GM23338 (cell line): Measurements from ENCODE around the gene FAM83B. TPM values are rescaled to one million over a fixed set of nuclear protein-coding genes. Genes with fewer than 3 reads are reported as not detected.

Experiments used
- ATAC-seq: fragments of 200-7000 bp; cut with Tn5 transposase; 3 replicates; pipeline ENCODE4 v1.9.1; 2020
- DNase-seq: peaks from one replicate; pipeline ENCODE4 v3.0.0-alpha.2; 2015; ENCODE audit warnings: low spot score
- H2AFZ ChIP-seq: fragments of 200-600 bp; sonication (generic); 2 replicates; pipeline ENCODE4 v1.8.0; 2016; ENCODE audit warnings: antibody characterized with exemption, mild to moderate bottlenecking, moderate library complexity
- H3F3A ChIP-seq: fragments of 200-600 bp; sonication (generic); replicated peaks from 2 replicates; pipeline ENCODE4 v1.8.0; 2017; ENCODE audit warnings: antibody characterized with exemption, mixed run types, low read depth
- H3K27ac ChIP-seq: fragments of 200-600 bp; sonication (generic); 2 replicates; pipeline ENCODE4 v1.6.1; 2016; ENCODE audit warnings: low read depth
- H3K27me3 ChIP-seq: fragments of 200-600 bp; sonication (generic); 2 replicates; pipeline ENCODE4 v1.8.0; 2016; ENCODE audit warnings: mild to moderate bottlenecking, mixed run types, moderate library complexity; ENCODE audit not compliant: insufficient read depth
- H3K36me3 ChIP-seq: fragments of 200-600 bp; sonication (generic); 2 replicates; pipeline ENCODE4 v1.8.0; 2016; ENCODE audit warnings: mild to moderate bottlenecking; ENCODE audit not compliant: insufficient read depth
- H3K4me1 ChIP-seq: fragments of 200-600 bp; sonication (generic); 2 replicates; pipeline ENCODE4 v1.8.0; 2016; ENCODE audit warnings: mild to moderate bottlenecking, moderate library complexity; ENCODE audit not compliant: insufficient read depth
- H3K4me2 ChIP-seq: fragments of 200-600 bp; sonication (generic); 2 replicates; pipeline ENCODE4 v1.7.1; 2017; ENCODE audit warnings: mixed run types
- H3K4me3 ChIP-seq: fragments of 200-600 bp; sonication (generic); 2 replicates; pipeline ENCODE4 v1.6.1; 2016; ENCODE audit warnings: mixed run types
- H3K79me2 ChIP-seq: fragments of 200-600 bp; sonication (generic); replicated peaks from 2 replicates; pipeline ENCODE4 v1.8.0; 2017; ENCODE audit warnings: mild to moderate bottlenecking; ENCODE audit not compliant: insufficient read depth
- H3K9me2 ChIP-seq: fragments of 200-600 bp; sonication (generic); 2 replicates; pipeline ENCODE4 v1.8.0; 2017; ENCODE audit not compliant: insufficient read depth
- H4K20me1 ChIP-seq: fragments of 200-600 bp; sonication (generic); replicated peaks from 2 replicates; pipeline ENCODE4 v1.8.0; 2017; ENCODE audit warnings: mild to moderate bottlenecking; ENCODE audit not compliant: insufficient read depth
- H3K27ac Mint-ChIP-seq: 2 replicates; pipeline ENCODE4 v1.8.0; 2020; ENCODE audit warnings: inconsistent platforms, mild to moderate bottlenecking, moderate library complexity, mixed read lengths
- H3K27me3 Mint-ChIP-seq: 3 replicates; pipeline ENCODE4 v1.8.0; 2022; ENCODE audit warnings: low read depth, mild to moderate bottlenecking, moderate library complexity, mixed read lengths, inconsistent platforms; ENCODE audit not compliant: insufficient read depth, poor library complexity
- H3K36me3 Mint-ChIP-seq: 3 replicates; pipeline ENCODE4 v1.8.0; 2021; ENCODE audit warnings: low read depth, mild to moderate bottlenecking, inconsistent platforms, moderate library complexity, mixed read lengths
- H3K4me1 Mint-ChIP-seq: 3 replicates; pipeline ENCODE4 v1.8.0; 2020; ENCODE audit warnings: mild to moderate bottlenecking, inconsistent platforms, mixed read lengths
- H3K4me3 Mint-ChIP-seq: 3 replicates; pipeline ENCODE4 v1.8.0; 2021; ENCODE audit warnings: moderate library complexity, mild to moderate bottlenecking, inconsistent platforms, mixed read lengths
- H3K9me3 Mint-ChIP-seq: 3 replicates; pipeline ENCODE4 v1.8.0; 2020; ENCODE audit warnings: moderate library complexity, mild to moderate bottlenecking, inconsistent platforms, mixed read lengths
- CREB1 ChIP-seq: fragments of 250-450 bp; sonication (Bioruptor Pico); IDR thresholded peaks from 2 replicates; pipeline ENCODE4 v1.5.0; 2020; ENCODE audit warnings: low read depth, mild to moderate bottlenecking, moderate library complexity
- CTCF ChIP-seq, 2 experiments: fragments of 200-600 bp in 1 of 2; sonication (generic) in 1 of 2; conservative IDR thresholded peaks; 2 replicates each; pipeline versions ENCODE4 v1.5.1 to v1.6.1; 2016 to 2017; ENCODE audit warnings: antibody characterized with exemption in 2 of 2, low read depth in 2 of 2, mild to moderate bottlenecking in 2 of 2, moderate library complexity in 1 of 2
- EZH2 ChIP-seq: fragments of 200-600 bp; sonication (generic); IDR thresholded peaks from one replicate; pipeline ENCODE4 v1.8.0; 2017; ENCODE audit warnings: antibody characterized with exemption, mild to moderate bottlenecking, low read depth; ENCODE audit not compliant: unreplicated experiment
- EZH2phosphoT487 ChIP-seq: fragments of 200-600 bp; sonication (generic); IDR thresholded peaks from one replicate; pipeline ENCODE4 v1.8.1; 2018; ENCODE audit warnings: antibody characterized with exemption; ENCODE audit not compliant: unreplicated experiment
- JUNB ChIP-seq: IDR thresholded peaks from one replicate; pipeline ENCODE4 v1.6.1; 2016; ENCODE audit warnings: antibody characterized with exemption; ENCODE audit not compliant: unreplicated experiment
- NANOG ChIP-seq: IDR thresholded peaks from 2 replicates; pipeline ENCODE4 v1.6.1; 2016; ENCODE audit warnings: antibody characterized with exemption, borderline replicate concordance
- POLR2AphosphoS5 ChIP-seq: IDR thresholded peaks from 2 replicates; pipeline ENCODE4 v1.6.1; 2016; ENCODE audit warnings: antibody characterized with exemption, low read depth
- STAT1 ChIP-seq: IDR thresholded peaks from one replicate; pipeline ENCODE4 v1.6.1; 2016; ENCODE audit warnings: antibody characterized with exemption; ENCODE audit not compliant: unreplicated experiment
- ZNF114 ChIP-seq: fragments of 250-450 bp; sonication (Bioruptor Pico); IDR thresholded peaks from 2 replicates; pipeline ENCODE4 v1.5.0; 2020; ENCODE audit warnings: mild to moderate bottlenecking, moderate library complexity
- ZNF331 ChIP-seq: fragments of 250-450 bp; sonication (Bioruptor Pico); IDR thresholded peaks from 2 replicates; pipeline ENCODE4 v1.5.0; 2020; ENCODE audit warnings: low read depth, mild to moderate bottlenecking, moderate library complexity
- polyA plus RNA-seq: library from polyadenylated mRNA; unstranded; fragments of >200 nt; fragmentation: Nextera tagmentation; extraction: Ambion mirVana; gene quantifications from 2 replicates; pipeline ENCODE4 v1.2.1, GENCODE V29; 2016
- total RNA-seq: library from RNA; depleted of rRNA; stranded (reverse); fragments of >200 nt; shearing (Covaris generic); gene quantifications from 2 replicates; pipeline ENCODE4 v1.2.3, GENCODE V29; 2014
- TF ChIP-seq, protein P1 (sequence below): IDR thresholded peaks from 2 replicates; pipeline ENCODE4 v1.6.1; 2016; ENCODE audit warnings: antibody characterized with exemption
- TF ChIP-seq, protein P2 (sequence below): fragments of 250-450 bp; sonication (Bioruptor Pico); IDR thresholded peaks from 2 replicates; pipeline ENCODE4 v1.5.0; 2020; ENCODE audit warnings: mild to moderate bottlenecking, moderate library complexity
- TF ChIP-seq, protein P3 (sequence below): IDR thresholded peaks from one replicate; pipeline ENCODE4 v1.6.1; 2018; ENCODE audit warnings: antibody characterized with exemption; ENCODE audit not compliant: unreplicated experiment

Gene FAM83B
- total and polyA plus RNA-seq, 2 experiments from 2014 or later, result 1.4 to 7.7 TPM

DNA sequence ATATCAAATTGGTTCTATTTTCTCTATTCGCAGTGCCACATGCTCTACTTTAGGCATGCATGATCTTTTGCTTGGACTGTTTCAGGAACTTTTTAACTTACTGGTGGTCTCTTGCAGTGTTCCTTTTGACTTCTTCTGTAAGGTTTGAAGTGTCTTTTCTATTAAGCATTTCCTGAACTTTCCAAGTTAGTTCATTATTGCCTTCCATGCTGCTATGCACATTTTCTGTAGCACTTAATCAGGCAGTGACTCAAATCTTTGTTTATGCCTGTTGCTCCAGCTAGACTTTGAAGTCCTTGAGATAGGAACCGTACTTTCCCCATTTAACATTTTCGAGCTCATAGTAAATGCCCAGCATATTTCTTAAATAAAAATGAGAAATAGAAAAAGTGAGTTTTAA is 52.2 kb downstream of the FAM83B start:
- Mint-ChIP-seq H3K4me3 (no peak overlapping the region), H3K27ac (no peak overlapping the region), H3K4me1 (peaks cover 12% of the 10 kb centered on the region), H3K36me3 (no peaks in the 10 kb centered on the region), H3K9me3 (no peaks in the 10 kb centered on the region), H3K27me3 (no peaks in the 10 kb centered on the region)
- Histone ChIP-seq H3K79me2 (no peaks in the 10 kb centered on the region), H3K4me2 (no peak overlapping the region), H3F3A (no peaks in the 10 kb centered on the region), H3K27ac (no peak overlapping the region), H4K20me1 (no peaks in the 10 kb centered on the region), H3K4me3 (no peak overlapping the region), H3K9me2 (peaks cover 4% of the 10 kb centered on the region; the same call in 1 of the 2 replicates), H3K27me3 (no peaks in the 10 kb centered on the region), H2AFZ (no peak overlapping the region), H3K4me1 (peaks cover 4% of the 10 kb centered on the region; the same call in 1 of the 2 replicates), H3K36me3 (no peaks in the 10 kb centered on the region)
- DNase-seq (no peak), ATAC-seq (no peak)
- TF ChIP-seq NANOG (no peak), CTCF (conservative IDR thresholded peaks at IDR 0.05; ENCODE audit: low read depth in 2 of 2) (no peak), POLR2AphosphoS5 (no peak), CREB1 (CRISPR knock-in tag) (no peak), JUNB (no peak), EZH2 (no peak), STAT1 (no peak), ZNF114 (CRISPR knock-in tag) (no peak), EZH2phosphoT487 (no peak), ZNF331 (CRISPR knock-in tag) (no peak)
- TF ChIP-seq, protein P1, sequence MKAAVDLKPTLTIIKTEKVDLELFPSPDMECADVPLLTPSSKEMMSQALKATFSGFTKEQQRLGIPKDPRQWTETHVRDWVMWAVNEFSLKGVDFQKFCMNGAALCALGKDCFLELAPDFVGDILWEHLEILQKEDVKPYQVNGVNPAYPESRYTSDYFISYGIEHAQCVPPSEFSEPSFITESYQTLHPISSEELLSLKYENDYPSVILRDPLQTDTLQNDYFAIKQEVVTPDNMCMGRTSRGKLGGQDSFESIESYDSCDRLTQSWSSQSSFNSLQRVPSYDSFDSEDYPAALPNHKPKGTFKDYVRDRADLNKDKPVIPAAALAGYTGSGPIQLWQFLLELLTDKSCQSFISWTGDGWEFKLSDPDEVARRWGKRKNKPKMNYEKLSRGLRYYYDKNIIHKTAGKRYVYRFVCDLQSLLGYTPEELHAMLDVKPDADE, result no peak
- TF ChIP-seq, protein P2, sequence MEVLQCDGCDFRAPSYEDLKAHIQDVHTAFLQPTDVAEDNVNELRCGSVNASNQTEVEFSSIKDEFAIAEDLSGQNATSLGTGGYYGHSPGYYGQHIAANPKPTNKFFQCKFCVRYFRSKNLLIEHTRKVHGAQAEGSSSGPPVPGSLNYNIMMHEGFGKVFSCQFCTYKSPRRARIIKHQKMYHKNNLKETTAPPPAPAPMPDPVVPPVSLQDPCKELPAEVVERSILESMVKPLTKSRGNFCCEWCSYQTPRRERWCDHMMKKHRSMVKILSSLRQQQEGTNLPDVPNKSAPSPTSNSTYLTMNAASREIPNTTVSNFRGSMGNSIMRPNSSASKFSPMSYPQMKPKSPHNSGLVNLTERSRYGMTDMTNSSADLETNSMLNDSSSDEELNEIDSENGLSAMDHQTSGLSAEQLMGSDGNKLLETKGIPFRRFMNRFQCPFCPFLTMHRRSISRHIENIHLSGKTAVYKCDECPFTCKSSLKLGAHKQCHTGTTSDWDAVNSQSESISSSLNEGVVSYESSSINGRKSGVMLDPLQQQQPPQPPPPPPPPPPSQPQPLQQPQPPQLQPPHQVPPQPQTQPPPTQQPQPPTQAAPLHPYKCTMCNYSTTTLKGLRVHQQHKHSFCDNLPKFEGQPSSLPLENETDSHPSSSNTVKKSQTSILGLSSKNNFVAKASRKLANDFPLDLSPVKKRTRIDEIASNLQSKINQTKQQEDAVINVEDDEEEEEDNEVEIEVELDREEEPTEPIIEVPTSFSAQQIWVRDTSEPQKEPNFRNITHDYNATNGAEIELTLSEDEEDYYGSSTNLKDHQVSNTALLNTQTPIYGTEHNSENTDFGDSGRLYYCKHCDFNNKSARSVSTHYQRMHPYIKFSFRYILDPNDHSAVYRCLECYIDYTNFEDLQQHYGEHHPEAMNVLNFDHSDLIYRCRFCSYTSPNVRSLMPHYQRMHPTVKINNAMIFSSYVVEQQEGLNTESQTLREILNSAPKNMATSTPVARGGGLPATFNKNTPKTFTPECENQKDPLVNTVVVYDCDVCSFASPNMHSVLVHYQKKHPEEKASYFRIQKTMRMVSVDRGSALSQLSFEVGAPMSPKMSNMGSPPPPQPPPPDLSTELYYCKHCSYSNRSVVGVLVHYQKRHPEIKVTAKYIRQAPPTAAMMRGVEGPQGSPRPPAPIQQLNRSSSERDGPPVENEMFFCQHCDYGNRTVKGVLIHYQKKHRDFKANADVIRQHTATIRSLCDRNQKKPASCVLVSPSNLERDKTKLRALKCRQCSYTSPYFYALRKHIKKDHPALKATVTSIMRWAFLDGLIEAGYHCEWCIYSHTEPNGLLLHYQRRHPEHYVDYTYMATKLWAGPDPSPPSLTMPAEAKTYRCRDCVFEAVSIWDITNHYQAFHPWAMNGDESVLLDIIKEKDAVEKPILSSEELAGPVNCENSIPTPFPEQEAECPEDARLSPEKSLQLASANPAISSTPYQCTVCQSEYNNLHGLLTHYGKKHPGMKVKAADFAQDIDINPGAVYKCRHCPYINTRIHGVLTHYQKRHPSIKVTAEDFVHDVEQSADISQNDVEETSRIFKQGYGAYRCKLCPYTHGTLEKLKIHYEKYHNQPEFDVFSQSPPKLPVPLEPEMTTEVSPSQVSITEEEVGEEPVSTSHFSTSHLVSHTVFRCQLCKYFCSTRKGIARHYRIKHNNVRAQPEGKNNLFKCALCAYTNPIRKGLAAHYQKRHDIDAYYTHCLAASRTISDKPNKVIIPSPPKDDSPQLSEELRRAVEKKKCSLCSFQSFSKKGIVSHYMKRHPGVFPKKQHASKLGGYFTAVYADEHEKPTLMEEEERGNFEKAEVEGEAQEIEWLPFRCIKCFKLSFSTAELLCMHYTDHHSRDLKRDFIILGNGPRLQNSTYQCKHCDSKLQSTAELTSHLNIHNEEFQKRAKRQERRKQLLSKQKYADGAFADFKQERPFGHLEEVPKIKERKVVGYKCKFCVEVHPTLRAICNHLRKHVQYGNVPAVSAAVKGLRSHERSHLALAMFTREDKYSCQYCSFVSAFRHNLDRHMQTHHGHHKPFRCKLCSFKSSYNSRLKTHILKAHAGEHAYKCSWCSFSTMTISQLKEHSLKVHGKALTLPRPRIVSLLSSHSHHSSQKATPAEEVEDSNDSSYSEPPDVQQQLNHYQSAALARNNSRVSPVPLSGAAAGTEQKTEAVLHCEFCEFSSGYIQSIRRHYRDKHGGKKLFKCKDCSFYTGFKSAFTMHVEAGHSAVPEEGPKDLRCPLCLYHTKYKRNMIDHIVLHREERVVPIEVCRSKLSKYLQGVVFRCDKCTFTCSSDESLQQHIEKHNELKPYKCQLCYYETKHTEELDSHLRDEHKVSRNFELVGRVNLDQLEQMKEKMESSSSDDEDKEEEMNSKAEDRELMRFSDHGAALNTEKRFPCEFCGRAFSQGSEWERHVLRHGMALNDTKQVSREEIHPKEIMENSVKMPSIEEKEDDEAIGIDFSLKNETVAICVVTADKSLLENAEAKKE (CRISPR knock-in tag), result no peak
- TF ChIP-seq, protein P3, sequence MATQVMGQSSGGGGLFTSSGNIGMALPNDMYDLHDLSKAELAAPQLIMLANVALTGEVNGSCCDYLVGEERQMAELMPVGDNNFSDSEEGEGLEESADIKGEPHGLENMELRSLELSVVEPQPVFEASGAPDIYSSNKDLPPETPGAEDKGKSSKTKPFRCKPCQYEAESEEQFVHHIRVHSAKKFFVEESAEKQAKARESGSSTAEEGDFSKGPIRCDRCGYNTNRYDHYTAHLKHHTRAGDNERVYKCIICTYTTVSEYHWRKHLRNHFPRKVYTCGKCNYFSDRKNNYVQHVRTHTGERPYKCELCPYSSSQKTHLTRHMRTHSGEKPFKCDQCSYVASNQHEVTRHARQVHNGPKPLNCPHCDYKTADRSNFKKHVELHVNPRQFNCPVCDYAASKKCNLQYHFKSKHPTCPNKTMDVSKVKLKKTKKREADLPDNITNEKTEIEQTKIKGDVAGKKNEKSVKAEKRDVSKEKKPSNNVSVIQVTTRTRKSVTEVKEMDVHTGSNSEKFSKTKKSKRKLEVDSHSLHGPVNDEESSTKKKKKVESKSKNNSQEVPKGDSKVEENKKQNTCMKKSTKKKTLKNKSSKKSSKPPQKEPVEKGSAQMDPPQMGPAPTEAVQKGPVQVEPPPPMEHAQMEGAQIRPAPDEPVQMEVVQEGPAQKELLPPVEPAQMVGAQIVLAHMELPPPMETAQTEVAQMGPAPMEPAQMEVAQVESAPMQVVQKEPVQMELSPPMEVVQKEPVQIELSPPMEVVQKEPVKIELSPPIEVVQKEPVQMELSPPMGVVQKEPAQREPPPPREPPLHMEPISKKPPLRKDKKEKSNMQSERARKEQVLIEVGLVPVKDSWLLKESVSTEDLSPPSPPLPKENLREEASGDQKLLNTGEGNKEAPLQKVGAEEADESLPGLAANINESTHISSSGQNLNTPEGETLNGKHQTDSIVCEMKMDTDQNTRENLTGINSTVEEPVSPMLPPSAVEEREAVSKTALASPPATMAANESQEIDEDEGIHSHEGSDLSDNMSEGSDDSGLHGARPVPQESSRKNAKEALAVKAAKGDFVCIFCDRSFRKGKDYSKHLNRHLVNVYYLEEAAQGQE, result no peak
